Diencephalon (tissue), 1 donor: ENCODE measurements around the gene ZNF559. TPM values are rescaled to one million over a fixed set of nuclear protein-coding genes. Genes with fewer than 3 reads are reported as not detected.

Experiments
- total RNA-seq: library from RNA; depleted of rRNA; stranded (reverse); fragments of >200 nt; gene quantifications from one replicate; pipeline ENCODE4 v1.2.3, GENCODE V29; 2014

The ZNF559 gene
- 37.8 TPM for total RNA-seq

DNA sequence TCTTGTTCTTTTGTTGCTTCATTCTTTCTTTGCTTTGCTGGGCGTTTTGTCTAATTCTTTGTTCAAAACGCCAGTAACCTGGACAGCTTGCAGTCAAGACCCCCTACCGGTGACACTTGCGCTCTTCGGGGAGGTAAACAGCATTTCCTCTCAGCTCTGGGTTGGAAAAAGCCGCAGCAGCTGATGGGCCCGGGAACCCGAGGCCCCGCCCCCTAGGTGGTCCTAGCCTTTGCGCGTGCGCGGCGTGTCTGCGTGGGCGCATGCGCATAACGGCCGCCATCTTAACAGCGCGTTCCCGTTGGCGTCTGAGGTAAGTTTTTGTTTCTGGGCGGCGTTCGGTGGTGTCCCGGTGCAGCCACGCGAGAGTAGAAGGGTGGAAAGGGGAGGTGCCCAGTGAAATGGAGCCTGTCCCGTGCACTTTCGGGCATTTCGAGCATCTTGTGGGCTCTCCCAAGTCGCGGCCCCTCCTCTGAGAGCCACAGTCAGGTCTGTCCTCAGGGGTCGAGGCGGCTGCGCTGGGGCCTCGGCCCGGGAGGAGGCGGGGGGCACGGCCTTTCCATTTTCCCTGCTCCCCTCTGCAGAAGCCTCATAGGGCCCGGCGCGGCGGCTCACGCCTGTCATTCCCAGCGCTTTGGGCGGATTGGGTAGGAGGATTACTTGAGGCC is at the start of gene ZNF559:
Gene ZNF559 (plus strand): TSS at position 261 of the 665 bp plus-strand sequence. CDS start 14,371 bp downstream, outside the sequence.

DNA sequence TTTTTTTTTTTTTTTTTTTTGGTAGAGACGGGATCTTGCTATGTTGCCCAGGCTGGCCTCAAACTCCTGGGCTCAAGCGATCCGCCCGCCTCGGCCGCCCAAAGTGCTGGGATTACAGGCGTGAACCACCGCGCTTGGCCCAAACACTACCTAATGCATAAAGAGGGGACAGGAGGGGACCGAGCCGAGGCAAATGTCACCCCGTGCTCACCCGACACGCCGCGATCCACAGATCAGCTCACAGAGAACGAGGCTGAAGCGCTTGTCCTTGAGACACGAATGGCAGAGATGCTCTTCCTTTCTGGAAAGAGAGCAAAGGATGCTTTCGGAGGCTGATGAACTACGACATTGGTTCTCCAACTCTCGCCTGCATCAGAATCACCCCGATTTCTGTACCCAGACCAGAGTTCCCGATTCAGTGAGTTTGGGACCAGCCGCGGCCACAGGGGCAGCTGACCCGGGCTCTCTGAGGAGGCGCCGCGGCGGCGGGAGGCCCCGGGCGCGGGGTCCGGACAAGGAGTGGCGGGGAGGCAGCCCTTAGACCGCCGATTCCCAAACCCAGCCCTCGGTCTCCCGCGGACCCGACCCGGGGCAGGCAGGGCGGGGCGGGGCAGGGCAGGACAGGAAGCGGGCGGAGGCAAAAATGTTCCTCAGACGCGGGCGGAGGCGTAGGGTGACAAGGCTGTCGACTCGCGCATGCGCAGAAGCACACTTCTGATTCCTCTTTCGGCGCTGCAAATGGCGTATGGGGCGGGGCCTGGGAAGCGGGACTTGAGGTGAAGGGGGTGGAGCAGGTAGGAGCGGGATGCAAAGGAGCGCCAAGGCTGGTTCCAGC is 14.6 kb upstream of the ZNF559 start, which contains the start of gene ZNF699:
Gene ZNF699 (minus strand): TSS at position 700 of the 835 bp plus-strand sequence. CDS start 4,719 bp downstream, outside the sequence.

DNA sequence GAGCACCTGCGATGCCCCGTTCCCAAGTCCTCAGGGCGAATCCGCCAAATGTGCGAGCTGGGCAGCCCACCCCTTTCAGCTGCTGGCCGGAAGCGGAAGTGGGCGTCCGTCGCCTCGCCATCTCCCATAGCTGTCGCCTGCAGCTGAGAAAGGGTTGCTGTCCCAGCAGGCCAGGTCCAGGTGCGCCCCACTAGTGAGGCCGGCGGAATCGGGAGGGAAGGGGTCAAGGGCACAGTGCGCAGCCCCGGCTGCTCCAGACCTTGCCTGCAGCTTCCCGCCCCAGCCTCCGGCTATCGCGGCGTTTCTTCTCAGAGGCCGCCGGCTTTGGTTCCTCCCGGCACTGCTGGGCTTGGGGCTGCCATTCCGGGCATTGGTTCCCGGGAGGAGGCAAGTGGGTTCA is 38.9 kb downstream of the ZNF559 start, which contains the start of gene ZNF177:
Gene ZNF177 (plus strand): TSS at position 109 of the 400 bp plus-strand sequence. CDS start 15,299 bp downstream, outside the sequence.

Other genes starting within 250 kb of the ZNF559 start
- not detected for gene OR1M1, start 237.1 kb upstream of the ZNF559 start, total RNA-seq
- gene OR7G2, start 216.7 kb upstream of the ZNF559 start, total RNA-seq = 0.23 TPM
- not detected for gene OR7G1, start 208.4 kb upstream of the ZNF559 start, total RNA-seq
- not detected for gene OR7G3, start 197.2 kb upstream of the ZNF559 start, total RNA-seq
- gene ZNF317, start 183.8 kb upstream of the ZNF559 start, total RNA-seq = 23.8 TPM
- not detected for gene OR7D2, start 145.2 kb upstream of the ZNF559 start, total RNA-seq
- not detected for gene OR7D4, start 104.6 kb upstream of the ZNF559 start, total RNA-seq
- gene OR7E24, start 73.2 kb upstream of the ZNF559 start, total RNA-seq = not detected
- gene ZNF699, start 14.3 kb upstream of the ZNF559 start, total RNA-seq = 19.1 TPM
- gene ZNF177, start 38.8 kb downstream of the ZNF559 start, total RNA-seq = 8.1 TPM
- 14.5 TPM for gene ZNF266, start 111.4 kb downstream of the ZNF559 start, total RNA-seq
- 0.46 TPM for gene ZNF560, start 174.4 kb downstream of the ZNF559 start, total RNA-seq
- 24.9 TPM for gene ZNF426, start 214.5 kb downstream of the ZNF559 start, total RNA-seq